Dendritic cell treated with granulocyte-macrophage colony-stimulating factor and Interleukin-4, amounts not matched to agents 40 ng/mL and 50 ng/mL, for 4 days (primary cell): ENCODE results near the gene CFH.
"Not testable (repeated sequence)": the region's sequence is repeated elsewhere in the genome, so short reads cannot be mapped to it uniquely, and the experiment has no call there.

Experiments
- H3K27ac Mint-ChIP-seq: one replicate; pipeline ENCODE4 v1.8.0; 2022; ENCODE audit warnings: mild to moderate bottlenecking, mixed read lengths
- H3K27me3 Mint-ChIP-seq: one replicate; pipeline ENCODE4 v1.8.0; 2022; ENCODE audit warnings: mild to moderate bottlenecking, mixed read lengths
- H3K36me3 Mint-ChIP-seq: one replicate; pipeline ENCODE4 v1.8.0; 2022; ENCODE audit warnings: low read depth, mixed read lengths
- H3K4me1 Mint-ChIP-seq: one replicate; pipeline ENCODE4 v1.8.0; 2022; ENCODE audit warnings: low read depth, mixed read lengths
- H3K4me3 Mint-ChIP-seq: one replicate; pipeline ENCODE4 v1.8.0; 2022; ENCODE audit warnings: mild to moderate bottlenecking, moderate library complexity, mixed read lengths
- H3K9me3 Mint-ChIP-seq: one replicate; pipeline ENCODE4 v1.8.0; 2022; ENCODE audit warnings: mixed read lengths
- intact Hi-C: fragments of 100-400 bp; cut with micrococcal nuclease; formaldehyde crosslinking; loops from one replicate; pipeline ENCODE4 v1.15.0; 2022

The CFH gene

GRCh38 chr1:196651637-196652215, at the start of gene CFH:
CFH (plus strand) TSS chr1:196652043; CDS start chr1:196652118, 75 bp downstream.
- Mint-ChIP-seq H3K4me1 (peaks cover 5% of the 10 kb centered on the region), H3K27ac (peak within 1 kb of the TSS; percentile 72), H3K36me3 (no peaks in the 10 kb centered on the region), H3K4me3 (peak within 1 kb of the TSS; percentile 61), H3K27me3 (no peaks in the 10 kb centered on the region), H3K9me3 (no peaks in the 10 kb centered on the region)
- intact Hi-C loops = no loop called here

- intact Hi-C loops = no loop called here
- no peak overlapping the region for H3K4me3 Mint-ChIP-seq
- H3K27ac Mint-ChIP-seq = no peak overlapping the region
- no peaks in the 10 kb centered on the region for H3K9me3 Mint-ChIP-seq
- peaks cover 15% of the 10 kb centered on the region for H3K27me3 Mint-ChIP-seq
- peaks cover 6% of the 10 kb centered on the region for H3K4me1 Mint-ChIP-seq
- no peaks in the 10 kb centered on the region for H3K36me3 Mint-ChIP-seq
These were observed 48.2 kb upstream of the CFH start for GRCh38 chr1:196603651-196604050.

GRCh38 chr1:196607981-196608380, 43.9 kb upstream of the CFH start:
- H3K27ac Mint-ChIP-seq = no peak overlapping the region
- no peaks in the 10 kb centered on the region for H3K36me3 Mint-ChIP-seq
- peaks cover 30% of the 10 kb centered on the region for H3K27me3 Mint-ChIP-seq
- peaks cover 6% of the 10 kb centered on the region for H3K4me1 Mint-ChIP-seq
- H3K4me3 Mint-ChIP-seq = no peak overlapping the region
- intact Hi-C loops = no loop called here
- no peaks in the 10 kb centered on the region for H3K9me3 Mint-ChIP-seq

- no peaks in the 10 kb centered on the region for H3K9me3 Mint-ChIP-seq
- peaks cover 30% of the 10 kb centered on the region for H3K27me3 Mint-ChIP-seq
- no peak within 1 kb of the TSS for H3K4me3 Mint-ChIP-seq
- H3K4me1 Mint-ChIP-seq = peaks cover 6% of the 10 kb centered on the region
- intact Hi-C loops = no loop called here
- H3K36me3 Mint-ChIP-seq = no peaks in the 10 kb centered on the region
- no peak within 1 kb of the TSS for H3K27ac Mint-ChIP-seq
These were observed 43.2 kb upstream of the CFH start, which contains the start of gene KCNT2 for GRCh38 chr1:196608390-196609369. KCNT2 (minus strand) TSS chr1:196608440; CDS start chr1:196608309, 131 bp downstream.

- Mint-ChIP-seq H3K36me3 (no peaks in the 10 kb centered on the region), H3K4me1 (peaks cover 6% of the 10 kb centered on the region), H3K27me3 (peaks cover 30% of the 10 kb centered on the region), H3K27ac (no peak overlapping the region), H3K4me3 (no peak overlapping the region), H3K9me3 (no peaks in the 10 kb centered on the region)
- intact Hi-C loops = no loop called here
These were observed 42.5 kb upstream of the CFH start for GRCh38 chr1:196609370-196609737.

GRCh38 chr1:196611873-196612272, 40.0 kb upstream of the CFH start:
- Mint-ChIP-seq H3K4me3 (no peak overlapping the region), H3K9me3 (no peaks in the 10 kb centered on the region), H3K36me3 (no peaks in the 10 kb centered on the region)

GRCh38 chr1:196619721-196620120, 32.1 kb upstream of the CFH start:
- H3K27me3 Mint-ChIP-seq = no peaks in the 10 kb centered on the region
- no peaks in the 10 kb centered on the region for H3K9me3 Mint-ChIP-seq
- no peaks in the 10 kb centered on the region for H3K4me1 Mint-ChIP-seq
- no peak overlapping the region for H3K4me3 Mint-ChIP-seq
- H3K36me3 Mint-ChIP-seq = no peaks in the 10 kb centered on the region
- no peak overlapping the region for H3K27ac Mint-ChIP-seq
- intact Hi-C loops = no loop called here

More at GRCh38 chr1:196611873-196612272, 40.0 kb upstream of the CFH start:
- Mint-ChIP-seq H3K4me1 (peaks cover 6% of the 10 kb centered on the region), H3K27ac (no peak overlapping the region), H3K27me3 (peaks cover 29% of the 10 kb centered on the region)
- intact Hi-C loops = no loop called here

GRCh38 chr1:196623079-196623478, 28.8 kb upstream of the CFH start:
- intact Hi-C loops = no loop called here

GRCh38 chr1:196628838-196629237, 23.0 kb upstream of the CFH start:
- Mint-ChIP-seq H3K4me1 (no peaks in the 10 kb centered on the region), H3K27me3 (no peaks in the 10 kb centered on the region), H3K36me3 (no peaks in the 10 kb centered on the region), H3K27ac (no peak overlapping the region), H3K4me3 (no peak overlapping the region), H3K9me3 (peaks cover 23% of the 10 kb centered on the region)
- intact Hi-C loops = no loop called here

More at GRCh38 chr1:196623079-196623478, 28.8 kb upstream of the CFH start:
- H3K27ac Mint-ChIP-seq = no peak overlapping the region
- H3K27me3 Mint-ChIP-seq = no peaks in the 10 kb centered on the region
- no peaks in the 10 kb centered on the region for H3K4me1 Mint-ChIP-seq
- H3K4me3 Mint-ChIP-seq = no peak overlapping the region
- H3K36me3 Mint-ChIP-seq = no peaks in the 10 kb centered on the region
- H3K9me3 Mint-ChIP-seq = peaks cover 3% of the 10 kb centered on the region

GRCh38 chr1:196637606-196638005, 14.2 kb upstream of the CFH start:
- Mint-ChIP-seq H3K9me3 (no peaks in the 10 kb centered on the region), H3K4me3 (no peak overlapping the region), H3K4me1 (no peaks in the 10 kb centered on the region), H3K27ac (no peak overlapping the region), H3K27me3 (no peaks in the 10 kb centered on the region), H3K36me3 (no peaks in the 10 kb centered on the region)
- intact Hi-C loops = no loop called here

- Mint-ChIP-seq H3K27me3 (no peaks in the 10 kb centered on the region), H3K36me3 (no peaks in the 10 kb centered on the region), H3K4me3 (no peak overlapping the region), H3K9me3 (no peaks in the 10 kb centered on the region), H3K4me1 (no peaks in the 10 kb centered on the region), H3K27ac (no peak overlapping the region)
- intact Hi-C loops = no loop called here
These were observed 13.4 kb upstream of the CFH start for GRCh38 chr1:196638466-196638865.

- H3K4me1 Mint-ChIP-seq, intact Hi-C loops, H3K36me3 Mint-ChIP-seq, H3K9me3 Mint-ChIP-seq, H3K27ac Mint-ChIP-seq, H3K27me3 Mint-ChIP-seq, H3K4me3 Mint-ChIP-seq: not testable (repeated sequence)
These were observed 12.6 kb upstream of the CFH start for GRCh38 chr1:196639291-196639690.

GRCh38 chr1:196640976-196641375, 10.9 kb upstream of the CFH start:
- Mint-ChIP-seq H3K27me3 (no peaks in the 10 kb centered on the region), H3K36me3 (no peaks in the 10 kb centered on the region), H3K9me3 (no peaks in the 10 kb centered on the region), H3K4me1 (no peaks in the 10 kb centered on the region), H3K4me3 (no peak overlapping the region), H3K27ac (no peak overlapping the region)
- intact Hi-C loops = no loop called here

GRCh38 chr1:196649990-196650389, 1.9 kb upstream of the CFH start:
- H3K4me3 Mint-ChIP-seq = no peak overlapping the region
- H3K9me3 Mint-ChIP-seq = no peaks in the 10 kb centered on the region
- peaks cover 5% of the 10 kb centered on the region for H3K4me1 Mint-ChIP-seq
- H3K27me3 Mint-ChIP-seq = no peaks in the 10 kb centered on the region
- H3K27ac Mint-ChIP-seq = no peak overlapping the region
- intact Hi-C loops = no loop called here
- no peaks in the 10 kb centered on the region for H3K36me3 Mint-ChIP-seq
